ENCODE data around the gene SBNO2.
"Not testable (repeated sequence)": the region's sequence is repeated elsewhere in the genome, so short reads cannot be mapped to it uniquely, and the experiment has no call there.

Gene SBNO2

GRCh38 chr19:1173845-1174809, at the start of gene SBNO2:
TSS of gene SBNO2 (minus strand) at chr19:1174268. CDS start at chr19:1154276, 19,992 bp downstream.
- DNase-seq, result peak; percentile 68

- no peak for DNase-seq
Measured at GRCh38 chr19:1223018-1223855, 49.2 kb upstream of the SBNO2 start.

GRCh38 chr19:1222394-1222793, 48.3 kb upstream of the SBNO2 start:
- DNase-seq, result no peak

- DNase-seq, result no peak
Measured at GRCh38 chr19:1221904-1222255, 47.8 kb upstream of the SBNO2 start.

GRCh38 chr19:1220976-1221903, 47.2 kb upstream of the SBNO2 start:
- DNase-seq, result no peak

GRCh38 chr19:1220477-1220930, 46.4 kb upstream of the SBNO2 start:
- no peak for DNase-seq

GRCh38 chr19:1219786-1220476, 45.9 kb upstream of the SBNO2 start:
- no peak for DNase-seq

GRCh38 chr19:1218751-1219567, 44.9 kb upstream of the SBNO2 start:
- no peak for DNase-seq

GRCh38 chr19:1217366-1217765, 43.3 kb upstream of the SBNO2 start:
- DNase-seq, result no peak

GRCh38 chr19:1216756-1217155, 42.7 kb upstream of the SBNO2 start:
- no peak for DNase-seq

GRCh38 chr19:1214862-1215731, 41.0 kb upstream of the SBNO2 start:
- DNase-seq, result no peak

- DNase-seq, result no peak
Measured at GRCh38 chr19:1214299-1214861, 40.3 kb upstream of the SBNO2 start.

- DNase-seq, result no peak
Measured at GRCh38 chr19:1213391-1214286, 39.6 kb upstream of the SBNO2 start.

- DNase-seq, result no peak
Measured at GRCh38 chr19:1211494-1212234, 37.6 kb upstream of the SBNO2 start.

GRCh38 chr19:1210227-1210538, 36.1 kb upstream of the SBNO2 start:
- DNase-seq, result no peak

- DNase-seq, result not testable (repeated sequence)
Measured at GRCh38 chr19:1208830-1209229, 34.8 kb upstream of the SBNO2 start.

- DNase-seq, result peak; percentile 33
Measured at GRCh38 chr19:1206864-1207450, 32.9 kb upstream of the SBNO2 start.

Data from NCI-H1105 treated with DMSO at 0.1 percent for 48 hours (cell line).